ENCODE measurements around the gene SLC17A7.

Gene SLC17A7

GRCh38 chr19:49382639-49383038, 58.7 kb downstream of the SLC17A7 start:
- TF ChIP-seq TSHZ2 (CRISPR knock-in tag; IDR thresholded peaks at IDR 0.05) (no peak), ZNF70 (CRISPR knock-in tag; IDR thresholded peaks at IDR 0.05) (no peak), ESRRG (CRISPR knock-in tag; IDR thresholded peaks at IDR 0.05) (no peak), PPARA (CRISPR knock-in tag; IDR thresholded peaks at IDR 0.05; ENCODE audit: borderline replicate concordance) (no peak), ZNF8 (CRISPR knock-in tag; IDR thresholded peaks at IDR 0.05) (no peak), RARB (CRISPR knock-in tag; IDR thresholded peaks at IDR 0.05) (no peak), TOX (CRISPR knock-in tag; IDR thresholded peaks at IDR 0.05; ENCODE audit: borderline replicate concordance) (no peak), CREB5 (CRISPR knock-in tag; IDR thresholded peaks at IDR 0.05; ENCODE audit: low read depth) (no peak), SNAI2 (CRISPR knock-in tag; IDR thresholded peaks at IDR 0.05) (no peak), POU6F1 (CRISPR knock-in tag; IDR thresholded peaks at IDR 0.05; ENCODE audit: borderline replicate concordance, low read depth) (no peak), PATZ1 (CRISPR knock-in tag; IDR thresholded peaks at IDR 0.05; ENCODE audit: borderline replicate concordance) (no peak), ISL1 (CRISPR knock-in tag; IDR thresholded peaks at IDR 0.05) (no peak), ZC3H10 (CRISPR knock-in tag; IDR thresholded peaks at IDR 0.05) (no peak), ZFP3 (CRISPR knock-in tag; IDR thresholded peaks at IDR 0.05) (no peak)
- no peak for ATAC-seq

- TF ChIP-seq PATZ1 (CRISPR knock-in tag; IDR thresholded peaks at IDR 0.05; ENCODE audit: borderline replicate concordance) = no peak
- TF ChIP-seq ISL1 (CRISPR knock-in tag; IDR thresholded peaks at IDR 0.05) = no peak
- no peak for TF ChIP-seq TOX (CRISPR knock-in tag; IDR thresholded peaks at IDR 0.05; ENCODE audit: borderline replicate concordance)
- no peak for TF ChIP-seq ESRRG (CRISPR knock-in tag; IDR thresholded peaks at IDR 0.05)
- no peak for TF ChIP-seq CREB5 (CRISPR knock-in tag; IDR thresholded peaks at IDR 0.05; ENCODE audit: low read depth)
- TF ChIP-seq RARB (CRISPR knock-in tag; IDR thresholded peaks at IDR 0.05) = no peak
- no peak for TF ChIP-seq TSHZ2 (CRISPR knock-in tag; IDR thresholded peaks at IDR 0.05)
- TF ChIP-seq ZNF70 (CRISPR knock-in tag; IDR thresholded peaks at IDR 0.05) = no peak
- TF ChIP-seq ARNTL (CRISPR knock-in tag; IDR thresholded peaks at IDR 0.05; ENCODE audit: borderline replicate concordance, low read depth) = no peak
- TF ChIP-seq POU6F1 (CRISPR knock-in tag; IDR thresholded peaks at IDR 0.05; ENCODE audit: borderline replicate concordance, low read depth) = no peak
- no peak for TF ChIP-seq BACH2 (CRISPR knock-in tag; IDR thresholded peaks at IDR 0.05; ENCODE audit: borderline replicate concordance)
- no peak for TF ChIP-seq ZFP3 (CRISPR knock-in tag; IDR thresholded peaks at IDR 0.05)
- TF ChIP-seq PPARA (CRISPR knock-in tag; IDR thresholded peaks at IDR 0.05; ENCODE audit: borderline replicate concordance) = no peak
- TF ChIP-seq ZNF565 (CRISPR knock-in tag; conservative IDR thresholded peaks at IDR 0.05; ENCODE audit: low read depth) = no peak
- TF ChIP-seq SNAI2 (CRISPR knock-in tag; IDR thresholded peaks at IDR 0.05) = no peak
- no peak for TF ChIP-seq ZFP30 (CRISPR knock-in tag; IDR thresholded peaks at IDR 0.05)
- TF ChIP-seq ZNF8 (CRISPR knock-in tag; IDR thresholded peaks at IDR 0.05) = no peak
- ATAC-seq = no peak
Observed at GRCh38 chr19:49380391-49380790, 60.9 kb downstream of the SLC17A7 start.
